BE2C (cell line): ENCODE measurements around the gene DDX39B.

Experiments
- DNase-seq: peaks from one replicate; pipeline ENCODE4 v3.0.0-alpha.2; 2020
- H3K27me3 ChIP-seq: fragments of 250-450 bp; sonication (Bioruptor Pico); 2 replicates; pipeline ENCODE4 v1.5.1; 2020; ENCODE audit warnings: mild to moderate bottlenecking
- H3K36me3 ChIP-seq: fragments of 250-450 bp; sonication (Bioruptor Pico); 2 replicates; pipeline ENCODE4 v1.5.1; 2020; ENCODE audit warnings: mild to moderate bottlenecking
- H3K4me1 ChIP-seq: fragments of 250-450 bp; sonication (Bioruptor Pico); 2 replicates; pipeline ENCODE4 v1.5.1; 2020
- H3K4me3 ChIP-seq: 2 replicates; pipeline ENCODE4 v1.5.1; 2011; ENCODE audit warnings: low read depth, low read length
- H3K9me3 ChIP-seq: fragments of 250-450 bp; sonication (Bioruptor Pico); 2 replicates; pipeline ENCODE4 v1.5.1; 2020
- TF ChIP-seq, protein P1 (sequence below): IDR thresholded peaks from 2 replicates; pipeline ENCODE4 v1.5.1; 2012; ENCODE audit warnings: mild to moderate bottlenecking, low read depth, low read length

DDX39B gene

DNA sequence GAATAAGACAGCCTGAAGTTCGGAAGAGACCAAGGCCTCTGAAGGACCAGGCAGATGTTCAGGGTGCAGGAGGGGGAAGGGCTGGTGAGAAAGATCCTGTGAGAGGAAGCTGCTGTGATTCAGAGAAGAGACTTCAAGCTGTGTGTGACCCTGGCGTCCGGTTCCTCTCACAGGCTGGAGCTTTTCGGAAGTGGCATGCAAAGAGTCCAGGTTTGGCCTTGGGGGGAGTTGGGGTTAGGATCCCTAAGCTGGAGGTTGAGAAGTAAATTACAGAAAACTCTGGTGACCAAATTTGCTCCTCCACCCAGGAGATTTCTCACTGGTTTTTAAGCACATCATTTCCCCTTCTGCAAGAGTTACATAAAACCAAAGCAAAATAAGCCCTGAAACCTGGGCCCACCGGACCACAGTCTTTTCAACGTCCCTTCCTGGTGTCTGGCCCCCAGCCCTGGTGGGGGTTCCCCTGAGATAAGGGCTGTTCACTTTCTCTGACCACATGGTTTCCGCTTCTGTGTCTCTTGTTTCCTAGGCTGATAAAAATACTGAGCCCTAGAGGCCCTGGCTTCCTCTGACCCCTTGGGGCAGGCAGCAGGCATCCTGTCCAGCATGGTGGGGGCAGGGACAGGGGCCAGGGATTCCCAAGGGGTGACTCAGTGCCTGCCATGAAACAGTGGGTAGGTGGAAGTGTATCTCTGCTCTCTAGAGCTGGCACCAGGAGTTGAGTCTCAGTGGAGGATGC lies 18.3 kb upstream of the DDX39B start:
- Histone ChIP-seq H3K36me3 (peaks cover 21% of the 10 kb centered on the region), H3K4me1 (peaks cover 4% of the 10 kb centered on the region), H3K27me3 (no peaks in the 10 kb centered on the region), H3K4me3 (no peak overlapping the region), H3K9me3 (no peaks in the 10 kb centered on the region)
- DNase-seq = no peak
- TF ChIP-seq, protein P1, sequence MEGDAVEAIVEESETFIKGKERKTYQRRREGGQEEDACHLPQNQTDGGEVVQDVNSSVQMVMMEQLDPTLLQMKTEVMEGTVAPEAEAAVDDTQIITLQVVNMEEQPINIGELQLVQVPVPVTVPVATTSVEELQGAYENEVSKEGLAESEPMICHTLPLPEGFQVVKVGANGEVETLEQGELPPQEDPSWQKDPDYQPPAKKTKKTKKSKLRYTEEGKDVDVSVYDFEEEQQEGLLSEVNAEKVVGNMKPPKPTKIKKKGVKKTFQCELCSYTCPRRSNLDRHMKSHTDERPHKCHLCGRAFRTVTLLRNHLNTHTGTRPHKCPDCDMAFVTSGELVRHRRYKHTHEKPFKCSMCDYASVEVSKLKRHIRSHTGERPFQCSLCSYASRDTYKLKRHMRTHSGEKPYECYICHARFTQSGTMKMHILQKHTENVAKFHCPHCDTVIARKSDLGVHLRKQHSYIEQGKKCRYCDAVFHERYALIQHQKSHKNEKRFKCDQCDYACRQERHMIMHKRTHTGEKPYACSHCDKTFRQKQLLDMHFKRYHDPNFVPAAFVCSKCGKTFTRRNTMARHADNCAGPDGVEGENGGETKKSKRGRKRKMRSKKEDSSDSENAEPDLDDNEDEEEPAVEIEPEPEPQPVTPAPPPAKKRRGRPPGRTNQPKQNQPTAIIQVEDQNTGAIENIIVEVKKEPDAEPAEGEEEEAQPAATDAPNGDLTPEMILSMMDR = no peak

DNA sequence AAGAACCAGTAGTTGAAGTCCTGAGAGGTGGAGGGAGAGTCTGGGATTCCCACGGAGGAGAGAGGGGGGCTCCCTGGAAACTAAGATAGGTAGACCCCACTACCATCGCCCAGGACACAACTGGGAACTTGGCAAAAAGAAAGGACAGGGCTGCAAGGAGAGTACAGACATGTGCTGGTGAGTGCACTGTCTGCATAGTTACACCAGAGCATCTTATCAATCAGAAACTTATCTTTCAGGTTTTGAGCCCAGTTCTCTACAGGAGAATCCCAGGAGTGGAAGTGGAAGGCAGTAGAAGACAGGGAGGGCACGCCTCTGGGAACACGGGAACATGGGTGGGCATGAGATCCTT lies 17.8 kb upstream of the DDX39B start:
- H3K4me3 ChIP-seq = no peak overlapping the region
- peaks cover 4% of the 10 kb centered on the region for H3K4me1 ChIP-seq
- no peaks in the 10 kb centered on the region for H3K9me3 ChIP-seq
- H3K36me3 ChIP-seq = peaks cover 21% of the 10 kb centered on the region
- no peak for DNase-seq
- no peaks in the 10 kb centered on the region for H3K27me3 ChIP-seq
- TF ChIP-seq, protein P1 = no peak

DNA sequence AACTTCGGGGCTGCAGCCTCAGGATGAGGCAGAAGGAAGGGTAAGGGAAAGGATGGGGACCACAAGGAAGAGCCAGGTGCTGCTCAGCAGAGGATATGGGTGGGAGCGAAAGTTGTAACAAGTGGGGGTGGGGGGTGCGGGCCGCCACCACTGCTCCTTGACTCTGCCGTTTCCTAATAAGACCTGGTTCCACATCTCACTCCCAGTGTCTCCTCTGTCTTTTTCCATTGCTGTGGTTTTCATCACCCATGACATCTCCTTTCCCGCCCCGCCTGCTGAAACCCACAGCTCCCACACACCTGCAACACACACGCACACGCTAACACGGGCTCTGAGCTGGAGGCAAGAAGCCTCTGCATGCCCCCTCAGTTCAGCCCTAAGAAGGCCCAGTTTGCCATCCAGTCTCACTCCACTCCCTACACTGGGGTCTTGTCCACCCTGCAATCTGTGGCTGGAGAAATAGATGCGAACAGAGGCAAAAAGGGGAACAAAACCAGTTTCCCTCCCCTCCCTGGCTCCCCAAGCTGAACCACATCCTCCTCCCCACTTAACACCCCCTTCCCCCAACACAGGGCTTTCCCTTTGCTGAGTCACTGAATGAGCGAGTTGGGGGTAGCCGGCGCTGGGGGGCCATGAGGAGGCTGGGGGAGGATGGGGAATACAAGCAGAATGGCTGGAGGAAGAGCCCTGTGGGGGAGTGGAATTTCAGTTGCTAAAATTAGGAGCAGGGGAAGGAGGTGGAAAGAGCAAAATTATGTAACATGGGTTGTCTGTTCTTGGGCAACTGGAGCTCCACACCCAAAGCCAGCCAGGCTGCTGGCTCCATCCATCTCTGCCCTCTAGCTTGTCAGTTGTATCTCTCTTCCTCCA lies 17.1 kb upstream of the DDX39B start:
- no peak for DNase-seq
- TF ChIP-seq, protein P1 = no peak
- H3K36me3 ChIP-seq = peaks cover 21% of the 10 kb centered on the region
- no peaks in the 10 kb centered on the region for H3K9me3 ChIP-seq
- peaks cover 4% of the 10 kb centered on the region for H3K4me1 ChIP-seq
- no peaks in the 10 kb centered on the region for H3K27me3 ChIP-seq
- no peak overlapping the region for H3K4me3 ChIP-seq

DNA sequence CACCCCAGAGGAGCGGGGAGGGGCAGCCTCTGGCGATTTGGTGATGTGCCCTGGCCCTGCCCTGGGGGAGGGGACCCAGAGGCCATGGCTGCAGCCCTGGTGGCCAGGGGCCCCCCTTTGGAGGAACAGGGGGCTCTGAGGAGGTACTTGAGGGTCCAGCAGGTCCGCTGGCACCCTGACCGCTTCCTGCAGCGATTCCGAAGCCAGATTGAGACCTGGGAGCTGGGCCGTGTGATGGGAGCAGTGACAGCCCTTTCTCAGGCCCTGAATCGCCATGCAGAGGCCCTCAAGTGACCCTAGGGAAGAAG lies 16.5 kb upstream of the DDX39B start:
- Histone ChIP-seq H3K36me3 (peaks cover 26% of the 10 kb centered on the region), H3K27me3 (no peaks in the 10 kb centered on the region), H3K4me3 (no peak overlapping the region), H3K9me3 (no peaks in the 10 kb centered on the region), H3K4me1 (peaks cover 4% of the 10 kb centered on the region)
- TF ChIP-seq, protein P1 = no peak
- no peak for DNase-seq

DNA sequence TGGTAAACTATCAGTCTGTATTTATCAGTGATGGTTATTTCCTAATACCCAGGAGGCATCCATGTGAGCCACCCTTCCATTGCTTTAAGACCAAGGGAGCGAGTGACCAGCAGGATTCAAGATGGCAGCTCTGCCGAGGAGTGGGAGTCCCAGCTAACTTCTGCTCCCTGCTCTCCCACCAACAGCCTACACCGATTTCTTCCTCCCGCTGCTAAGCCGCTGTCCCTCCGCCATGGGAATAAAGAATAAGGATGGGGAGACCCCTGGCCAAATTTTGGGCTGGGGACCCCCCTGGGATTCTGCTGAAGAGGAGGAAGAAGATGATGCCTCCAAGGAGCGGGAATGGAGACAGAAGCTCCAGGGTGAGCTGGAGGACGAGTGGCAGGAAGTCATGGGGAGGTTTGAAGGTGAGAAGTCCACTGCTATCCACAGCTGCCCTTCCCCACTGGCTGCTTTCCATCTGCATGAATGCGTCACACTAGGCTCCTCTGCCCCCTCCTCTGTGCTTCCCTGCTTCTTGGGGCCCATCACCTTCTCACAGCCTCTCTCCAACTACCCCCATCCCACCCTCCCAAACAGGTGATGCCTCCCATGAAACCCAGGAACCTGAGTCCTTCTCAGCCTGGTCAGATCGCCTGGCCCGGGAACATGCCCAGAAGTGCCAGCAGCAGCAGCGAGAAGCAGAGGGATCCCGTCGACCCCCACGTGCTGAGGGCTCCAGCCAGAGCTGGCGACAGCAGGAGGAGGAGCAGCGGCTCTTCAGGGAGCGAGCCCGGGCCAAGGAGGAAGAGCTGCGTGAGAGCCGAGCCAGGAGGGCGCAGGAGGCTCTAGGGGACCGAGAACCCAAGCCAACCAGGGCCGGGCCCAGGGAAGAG lies 15.9 kb upstream of the DDX39B start:
- H3K36me3 ChIP-seq = peaks cover 26% of the 10 kb centered on the region
- no peak for DNase-seq
- no peak overlapping the region for H3K4me3 ChIP-seq
- no peaks in the 10 kb centered on the region for H3K27me3 ChIP-seq
- no peaks in the 10 kb centered on the region for H3K9me3 ChIP-seq
- H3K4me1 ChIP-seq = peaks cover 4% of the 10 kb centered on the region
- TF ChIP-seq, protein P1 = no peak
